AG04450 (cell line): ENCODE data around the gene NOP56. TPM values are rescaled to one million over a fixed set of nuclear protein-coding genes. Genes with fewer than 3 reads are reported as not detected.

Experiments
- CTCF ChIA-PET: fragments of 300-600, 350-600 bp; formaldehyde crosslinking; extraction: SDS; loops from one replicate; lab custom pipeline; 2022; ENCODE audit warnings: antibody characterized with exemption, inconsistent platforms; lab: Charles Lee
- POLR2A ChIA-PET: fragments of 350-600 bp; formaldehyde crosslinking; extraction: SDS; loops from one replicate; lab custom pipeline; 2021; ENCODE audit warnings: antibody characterized with exemption, inconsistent platforms; lab: Yijun Ruan, JAX
- DNase-seq: peaks from one replicate; pipeline ENCODE4 v3.0.0-alpha.2; 2011; ENCODE audit warnings: low read depth, low spot score
- H3K27ac ChIP-seq: one replicate; pipeline ENCODE4 v1.5.1; 2012; ENCODE audit warnings: low read depth, low read length, control low read depth
- H3K27me3 ChIP-seq: one replicate; pipeline ENCODE4 v1.6.0; 2012; ENCODE audit warnings: low read length; ENCODE audit not compliant: control insufficient read depth, insufficient read depth
- H3K4me3 ChIP-seq: 2 replicates; pipeline ENCODE4 v1.5.1; 2011; ENCODE audit warnings: mild to moderate bottlenecking, low read depth, low read length, control low read depth
- H3K9me3 ChIP-seq: 2 replicates; pipeline ENCODE4 v1.5.1; 2012; ENCODE audit warnings: low read length; ENCODE audit not compliant: control insufficient read depth, insufficient read depth
- polyA plus RNA-seq: library from polyadenylated mRNA; depleted of rRNA; stranded (reverse); fragments of >200 nt; gene quantifications from 2 replicates; pipeline ENCODE4 v1.2.3, GENCODE V29; 2011
- TF ChIP-seq, protein P1 (sequence below): IDR thresholded peaks from 2 replicates; pipeline ENCODE4 v1.5.1; 2011; ENCODE audit warnings: low read depth, low read length, control low read depth, inconsistent platforms

NOP56 gene
- polyA plus RNA-seq, 1 experiment = 142 TPM

DNA sequence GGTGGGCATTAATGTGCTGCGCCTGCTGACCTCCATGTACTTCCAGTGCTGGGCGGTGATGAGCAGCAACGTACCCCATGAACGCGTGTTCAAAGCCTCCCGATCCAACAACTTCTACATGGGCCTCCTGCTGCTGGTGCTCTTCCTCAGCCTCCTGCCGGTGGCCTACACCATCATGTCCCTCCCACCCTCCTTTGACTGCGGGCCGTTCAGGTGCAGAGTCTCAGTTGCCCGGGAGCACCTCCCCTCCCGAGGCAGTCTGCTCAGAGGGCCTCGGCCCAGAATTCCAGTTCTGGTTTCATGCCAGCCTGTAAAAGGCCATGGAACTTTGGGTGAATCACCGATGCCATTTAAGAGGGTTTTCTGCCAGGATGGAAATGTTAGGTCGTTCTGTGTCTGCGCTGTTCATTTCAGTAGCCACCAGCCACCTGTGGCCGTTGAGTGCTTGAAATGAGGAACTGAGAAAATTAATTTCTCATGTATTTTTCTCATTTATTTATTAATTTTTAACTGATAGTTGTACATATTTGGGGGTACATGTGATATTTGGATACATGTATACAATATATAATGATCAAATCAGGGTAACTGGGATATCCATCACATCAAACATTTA, 35.2 kb upstream of the NOP56 start:
- Histone ChIP-seq H3K27me3 (peaks cover 13% of the 10 kb centered on the region), H3K9me3 (peaks cover 9% of the 10 kb centered on the region), H3K4me3 (no peak overlapping the region), H3K27ac (no peak overlapping the region)
- DNase-seq = no peak
- TF ChIP-seq, protein P1, sequence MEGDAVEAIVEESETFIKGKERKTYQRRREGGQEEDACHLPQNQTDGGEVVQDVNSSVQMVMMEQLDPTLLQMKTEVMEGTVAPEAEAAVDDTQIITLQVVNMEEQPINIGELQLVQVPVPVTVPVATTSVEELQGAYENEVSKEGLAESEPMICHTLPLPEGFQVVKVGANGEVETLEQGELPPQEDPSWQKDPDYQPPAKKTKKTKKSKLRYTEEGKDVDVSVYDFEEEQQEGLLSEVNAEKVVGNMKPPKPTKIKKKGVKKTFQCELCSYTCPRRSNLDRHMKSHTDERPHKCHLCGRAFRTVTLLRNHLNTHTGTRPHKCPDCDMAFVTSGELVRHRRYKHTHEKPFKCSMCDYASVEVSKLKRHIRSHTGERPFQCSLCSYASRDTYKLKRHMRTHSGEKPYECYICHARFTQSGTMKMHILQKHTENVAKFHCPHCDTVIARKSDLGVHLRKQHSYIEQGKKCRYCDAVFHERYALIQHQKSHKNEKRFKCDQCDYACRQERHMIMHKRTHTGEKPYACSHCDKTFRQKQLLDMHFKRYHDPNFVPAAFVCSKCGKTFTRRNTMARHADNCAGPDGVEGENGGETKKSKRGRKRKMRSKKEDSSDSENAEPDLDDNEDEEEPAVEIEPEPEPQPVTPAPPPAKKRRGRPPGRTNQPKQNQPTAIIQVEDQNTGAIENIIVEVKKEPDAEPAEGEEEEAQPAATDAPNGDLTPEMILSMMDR = no peak
- ChIA-PET CTCF (no interaction called here), POLR2A (no interaction called here)

DNA sequence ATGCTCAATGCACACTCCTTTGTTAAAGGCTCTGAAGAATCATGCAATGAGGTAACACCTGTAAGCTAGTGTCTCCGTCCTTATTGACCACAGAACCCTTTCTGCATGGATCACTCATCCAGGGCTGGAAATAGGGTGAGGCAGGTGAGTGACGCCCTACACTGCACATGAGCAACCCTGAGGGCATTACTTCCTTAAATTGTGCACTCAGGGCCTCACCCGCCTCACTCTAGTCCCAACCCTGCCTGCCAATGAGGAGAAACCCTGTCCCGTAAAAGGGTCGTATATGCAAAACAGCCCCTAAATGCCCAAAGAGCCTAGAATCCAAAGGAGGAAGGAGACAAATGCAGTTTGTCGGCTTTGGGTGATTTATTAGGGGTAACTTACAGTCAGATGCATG, 33.6 kb upstream of the NOP56 start:
- Histone ChIP-seq H3K4me3 (no peak overlapping the region), H3K27ac (no peak overlapping the region), H3K9me3 (peaks cover 9% of the 10 kb centered on the region), H3K27me3 (peaks cover 9% of the 10 kb centered on the region)
- DNase-seq = no peak
- TF ChIP-seq, protein P1 = no peak
- ChIA-PET CTCF (interaction anchor here (0.7 kb wide), 1 partner anchor 344 kb away, joined by 3 read pairs; no protein-coding TSS in a partner anchor), POLR2A (no interaction called here)

DNA sequence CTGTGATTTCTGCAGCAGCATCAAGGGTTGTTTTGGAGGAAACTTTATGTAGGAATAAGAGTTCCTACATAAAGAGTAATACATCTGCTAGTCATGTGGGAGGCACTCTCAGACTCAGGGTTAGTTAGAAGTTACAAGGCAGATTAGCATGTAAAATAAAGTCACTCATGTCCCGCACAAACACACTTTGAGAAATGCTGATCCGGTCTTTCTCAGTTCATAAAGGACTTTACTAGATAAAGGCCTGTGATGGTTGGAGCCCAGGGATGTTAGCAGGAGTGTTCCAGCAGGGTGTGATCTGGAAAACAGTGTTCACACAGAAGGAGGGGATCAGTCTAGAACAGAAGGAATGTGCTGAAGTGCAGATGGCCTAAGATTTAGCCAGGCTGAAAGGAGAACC, 33.1 kb upstream of the NOP56 start:
- TF ChIP-seq, protein P1 = no peak
- POLR2A ChIA-PET = no interaction called here
- H3K27me3 ChIP-seq = peaks cover 12% of the 10 kb centered on the region
- H3K9me3 ChIP-seq = peaks cover 9% of the 10 kb centered on the region
- CTCF ChIA-PET = interaction anchor here (0.7 kb wide), 1 partner anchor 343 kb away, joined by 3 read pairs; no protein-coding TSS in a partner anchor
- no peak overlapping the region for H3K27ac ChIP-seq
- no peak overlapping the region for H3K4me3 ChIP-seq
- DNase-seq = no peak

DNA sequence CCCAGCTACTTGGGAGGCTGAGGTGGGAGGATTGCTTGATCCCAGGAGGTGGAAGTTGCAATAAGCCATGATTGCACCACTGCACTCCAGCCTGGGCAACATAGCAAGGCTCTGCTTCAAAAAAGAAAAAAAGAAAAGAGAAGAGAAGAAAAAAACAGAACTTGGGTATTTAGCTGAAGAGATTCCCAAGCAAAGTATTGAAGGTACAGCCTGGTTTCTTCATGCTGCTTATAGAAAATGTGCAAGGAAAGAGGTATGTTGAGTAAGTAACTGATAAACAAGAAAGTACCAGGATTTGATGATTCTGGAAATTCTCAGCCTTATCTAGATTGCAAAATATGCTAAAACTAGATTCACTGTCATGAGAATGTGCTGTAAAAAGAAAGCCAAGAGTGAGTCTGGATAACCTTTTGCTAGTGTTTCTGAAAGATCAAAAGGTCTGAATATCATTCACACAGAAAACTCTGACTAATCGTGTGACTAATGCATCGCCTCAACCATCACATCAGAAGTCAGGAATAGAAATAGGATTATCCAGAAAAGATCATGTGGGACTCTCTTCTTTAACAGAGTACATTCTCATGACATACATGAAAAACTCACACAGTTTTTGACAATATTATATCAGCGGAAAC, 32.4 kb upstream of the NOP56 start:
- no peak overlapping the region for H3K4me3 ChIP-seq
- H3K27me3 ChIP-seq = peaks cover 15% of the 10 kb centered on the region
- ChIA-PET POLR2A (no interaction called here), CTCF (no interaction called here)
- DNase-seq = no peak
- peaks cover 9% of the 10 kb centered on the region for H3K9me3 ChIP-seq
- no peak overlapping the region for H3K27ac ChIP-seq
- TF ChIP-seq, protein P1 = no peak

DNA sequence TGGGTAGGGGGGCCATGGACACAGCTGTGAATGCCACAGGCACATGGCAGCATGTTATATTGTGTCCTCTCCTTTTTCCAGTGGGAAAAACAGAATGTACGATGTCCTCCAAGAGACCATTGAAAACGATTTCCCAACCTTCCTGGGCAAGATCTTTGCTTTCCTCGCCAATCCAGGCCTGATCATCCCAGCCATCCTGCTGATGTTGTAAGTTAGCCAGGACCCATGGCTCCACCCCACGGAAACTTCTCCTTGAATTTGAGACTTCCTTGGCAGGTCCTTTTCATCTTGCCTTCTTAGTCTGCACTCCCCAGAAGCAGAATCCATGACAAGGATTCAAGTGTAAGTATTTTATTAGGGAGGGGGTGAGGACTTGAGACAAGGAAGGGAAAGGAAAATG, 28.2 kb upstream of the NOP56 start:
- DNase-seq = no peak
- H3K27ac ChIP-seq = no peak overlapping the region
- peaks cover 7% of the 10 kb centered on the region for H3K27me3 ChIP-seq
- ChIA-PET POLR2A (no interaction called here), CTCF (no interaction called here)
- H3K4me3 ChIP-seq = no peak overlapping the region
- TF ChIP-seq, protein P1 = no peak
- H3K9me3 ChIP-seq = peaks cover 13% of the 10 kb centered on the region
